ENCODE results near the gene ASTL.

The ASTL gene

GRCh38 chr2:96130483-96130882 is 7.8 kb downstream of the ASTL start:
- no peak for DNase-seq (ENCODE audit: low read depth)

- DNase-seq (ENCODE audit: low read depth), result no peak
Measured at GRCh38 chr2:96129528-96130120, 8.7 kb downstream of the ASTL start.

DNA sequence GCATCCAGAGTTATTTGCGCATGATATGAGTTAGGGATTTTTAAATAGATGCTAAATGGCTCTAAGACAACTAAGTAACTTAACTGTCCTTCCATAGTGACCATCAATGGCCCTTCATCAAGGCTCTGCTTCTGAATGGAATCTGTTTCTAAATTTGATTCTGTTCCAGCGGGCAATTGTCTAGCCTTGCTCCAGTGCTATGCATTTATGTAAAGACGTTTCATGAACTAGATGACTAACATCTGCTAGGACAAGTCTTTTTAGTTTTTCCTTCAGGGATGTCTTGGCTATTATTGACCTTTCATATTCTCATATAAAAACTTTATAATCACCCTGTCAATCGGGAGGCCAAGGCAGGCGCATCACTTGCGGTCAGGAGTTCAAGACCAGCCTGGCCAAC is 9.8 kb downstream of the ASTL start:
- no peak for DNase-seq (ENCODE audit: low read depth)

DNA sequence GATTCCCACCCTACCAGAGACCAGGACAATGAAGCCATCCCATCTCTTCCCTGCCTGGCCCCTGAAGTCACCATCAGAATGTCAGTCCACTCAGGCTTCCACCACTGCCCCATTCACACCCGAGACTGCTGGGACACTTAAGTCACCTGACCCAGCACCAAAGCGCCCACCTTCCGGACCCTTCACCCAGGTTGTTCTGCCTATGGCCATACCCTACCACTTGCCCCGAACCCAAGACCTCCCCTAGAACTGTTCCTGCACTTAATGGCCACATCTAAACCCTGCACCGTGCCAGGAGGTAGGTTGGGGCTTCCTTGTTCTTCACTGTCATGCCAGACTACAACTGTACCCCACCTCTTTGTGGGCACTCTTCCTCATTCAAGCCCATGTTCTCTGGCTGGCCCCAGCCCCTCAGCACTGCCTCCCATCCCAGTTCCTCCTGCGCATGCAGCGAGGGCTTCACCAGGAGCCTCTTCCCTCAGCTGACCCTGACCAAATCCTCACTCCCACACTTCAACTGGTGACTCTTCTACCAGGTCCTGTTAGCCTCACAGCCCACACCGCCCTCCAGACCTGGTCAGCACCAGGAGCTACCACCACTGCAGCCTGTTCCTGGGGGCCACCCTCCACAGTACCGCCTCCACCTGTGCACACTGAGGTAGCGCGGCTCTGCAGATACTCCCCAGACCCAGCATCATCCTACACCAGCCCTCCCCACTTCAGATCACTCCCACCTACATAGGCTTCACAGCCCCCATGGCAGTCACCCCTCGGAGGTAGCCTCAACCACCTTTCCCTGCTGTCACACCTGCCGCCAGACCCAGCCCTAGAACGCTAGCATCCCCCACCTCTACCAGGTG is 13.7 kb downstream of the ASTL start:
- DNase-seq (ENCODE audit: low read depth), result no peak

- no peak for DNase-seq (ENCODE audit: low read depth)
Measured at GRCh38 chr2:96123936-96124335, 14.4 kb downstream of the ASTL start.

DNA sequence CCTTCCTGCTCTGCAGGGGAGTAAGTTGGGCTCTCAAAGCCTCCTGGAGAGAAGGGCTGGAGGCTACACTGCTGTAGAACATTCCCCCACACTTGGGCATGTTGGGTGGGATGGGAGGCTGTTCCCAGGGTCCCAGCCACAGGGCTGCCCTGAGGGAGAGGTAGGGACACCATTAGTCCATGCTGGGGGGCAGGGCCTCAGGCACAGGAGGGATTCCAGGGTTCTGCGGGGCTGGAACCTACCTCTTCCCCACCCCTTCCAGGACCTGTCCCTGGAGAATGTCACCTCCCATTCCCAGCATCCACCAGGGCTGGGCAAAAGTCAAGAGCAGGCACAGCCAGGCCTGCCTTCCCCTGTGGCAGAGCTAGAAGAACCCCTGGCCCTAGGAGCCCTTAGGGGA is 15.0 kb downstream of the ASTL start:
- no peak for DNase-seq (ENCODE audit: low read depth)

DNA sequence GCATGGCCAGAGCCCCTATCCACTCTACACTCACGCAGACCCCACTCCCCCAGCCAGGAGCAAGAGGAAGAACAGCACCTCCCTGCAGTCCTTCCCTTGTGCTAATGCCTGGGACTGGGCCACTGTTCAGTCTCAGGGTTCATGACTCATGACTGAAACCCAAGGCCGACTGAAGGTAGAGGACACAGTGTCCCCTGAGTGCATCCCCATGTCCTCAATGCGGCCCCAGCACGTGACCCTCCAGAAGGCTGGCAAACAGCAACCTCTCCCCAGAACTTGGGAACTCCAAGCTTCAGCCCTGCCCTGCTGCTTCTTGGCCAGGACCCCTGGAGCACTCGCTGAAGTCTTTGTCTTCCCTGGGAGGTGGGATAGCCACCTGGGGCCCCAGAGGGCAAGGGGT is 15.9 kb downstream of the ASTL start:
- no peak for DNase-seq (ENCODE audit: low read depth)

GRCh38 chr2:96121414-96121813 is 16.9 kb downstream of the ASTL start:
- no peak for DNase-seq (ENCODE audit: low read depth)

DNA sequence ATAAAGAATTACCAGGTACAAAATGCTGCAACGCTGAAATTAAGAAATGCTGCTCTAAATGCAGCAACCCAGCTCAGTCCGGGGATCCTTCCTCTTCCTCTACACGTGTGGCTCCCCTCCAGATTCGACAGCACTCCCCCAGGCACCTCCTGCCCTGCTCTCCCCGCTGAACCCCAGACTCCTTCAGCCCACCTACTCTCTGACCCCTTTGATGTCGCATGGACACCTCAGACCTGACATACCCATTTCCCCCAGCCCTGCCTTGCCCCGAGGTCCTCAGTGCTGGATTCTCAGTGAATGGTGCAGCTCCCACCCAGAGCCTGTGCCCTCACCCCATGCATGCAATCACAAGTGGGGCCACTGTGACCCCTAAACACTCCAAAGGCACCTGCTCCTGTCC is 17.3 kb downstream of the ASTL start:
- DNase-seq (ENCODE audit: low read depth), result no peak

DNA sequence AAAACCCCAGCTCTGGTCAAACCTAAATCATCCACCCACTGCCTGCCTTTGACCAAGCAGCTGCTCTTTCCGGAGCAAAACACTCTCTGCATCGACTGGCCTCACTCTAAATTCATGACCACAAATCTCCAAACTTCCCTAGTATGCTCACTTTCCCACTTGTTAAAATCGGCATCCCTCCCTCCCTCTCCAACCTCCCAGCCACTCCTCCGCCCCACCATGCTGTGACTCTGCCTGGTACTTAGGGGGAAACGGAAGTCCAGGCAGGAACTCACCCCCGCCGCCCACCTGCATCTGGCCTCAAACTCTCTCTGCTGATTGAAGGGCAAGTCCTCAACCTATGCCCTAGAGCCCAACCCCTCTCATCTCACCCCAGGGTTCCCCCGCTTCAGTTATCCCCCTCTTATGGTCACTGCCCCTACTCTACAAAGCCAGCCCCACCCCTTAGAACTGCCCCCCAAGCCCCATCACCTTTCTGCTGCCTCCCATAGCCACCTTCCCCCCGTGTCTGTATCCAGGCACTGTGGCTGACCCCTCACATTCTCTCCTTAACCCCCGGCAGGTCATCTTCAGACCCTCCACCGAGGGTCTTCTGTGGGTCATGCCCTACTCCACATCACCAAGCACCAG is 18.1 kb downstream of the ASTL start:
- no peak for DNase-seq (ENCODE audit: low read depth)

GRCh38 chr2:96119389-96119751 is 18.9 kb downstream of the ASTL start:
- DNase-seq (ENCODE audit: low read depth), result no peak

GRCh38 chr2:96118698-96119388 is 19.5 kb downstream of the ASTL start:
- no peak for DNase-seq (ENCODE audit: low read depth)

DNA sequence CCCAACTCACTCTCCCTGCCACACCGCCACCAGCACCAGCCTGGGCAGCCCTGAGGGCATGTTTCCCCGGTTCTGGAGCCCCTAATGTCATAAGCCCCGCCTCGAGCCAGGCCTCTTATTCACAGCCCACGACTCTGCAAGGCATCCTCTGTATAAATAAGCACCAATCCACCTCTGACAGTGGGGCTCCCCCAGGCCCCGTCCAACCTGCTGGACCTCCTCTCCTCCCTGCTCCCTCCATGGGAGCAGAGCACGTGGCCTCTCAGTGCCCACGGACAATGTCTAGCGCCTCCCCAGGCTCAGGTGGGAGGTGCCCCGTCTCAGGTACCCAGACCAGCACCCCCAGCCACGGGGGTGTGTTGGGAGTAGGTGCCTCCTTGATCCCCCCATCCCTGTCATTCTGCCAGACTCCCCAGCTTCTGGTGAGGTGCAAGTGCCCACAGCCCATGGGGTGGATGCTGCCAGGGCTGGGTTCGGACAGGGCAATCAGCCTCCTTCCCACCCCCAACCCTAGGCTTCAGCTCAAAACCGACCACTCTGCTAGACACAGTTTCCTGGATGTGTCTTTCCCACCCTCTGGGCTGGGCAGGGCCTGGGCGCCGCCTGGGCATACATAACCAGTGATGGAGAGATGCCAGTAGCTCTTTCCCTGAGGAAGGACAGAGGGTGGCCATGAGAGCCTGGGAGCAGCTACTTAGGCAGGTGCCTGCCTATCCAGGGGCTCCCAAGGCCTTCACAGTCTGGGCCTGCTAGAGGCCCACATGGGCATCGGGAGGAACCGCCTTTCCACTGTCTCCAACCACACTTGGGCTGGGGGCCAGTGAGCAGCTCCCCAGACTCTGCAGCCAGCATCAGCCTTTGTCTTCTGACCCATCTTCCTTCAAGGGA is 20.4 kb downstream of the ASTL start:
- DNase-seq (ENCODE audit: low read depth), result no peak

DNA sequence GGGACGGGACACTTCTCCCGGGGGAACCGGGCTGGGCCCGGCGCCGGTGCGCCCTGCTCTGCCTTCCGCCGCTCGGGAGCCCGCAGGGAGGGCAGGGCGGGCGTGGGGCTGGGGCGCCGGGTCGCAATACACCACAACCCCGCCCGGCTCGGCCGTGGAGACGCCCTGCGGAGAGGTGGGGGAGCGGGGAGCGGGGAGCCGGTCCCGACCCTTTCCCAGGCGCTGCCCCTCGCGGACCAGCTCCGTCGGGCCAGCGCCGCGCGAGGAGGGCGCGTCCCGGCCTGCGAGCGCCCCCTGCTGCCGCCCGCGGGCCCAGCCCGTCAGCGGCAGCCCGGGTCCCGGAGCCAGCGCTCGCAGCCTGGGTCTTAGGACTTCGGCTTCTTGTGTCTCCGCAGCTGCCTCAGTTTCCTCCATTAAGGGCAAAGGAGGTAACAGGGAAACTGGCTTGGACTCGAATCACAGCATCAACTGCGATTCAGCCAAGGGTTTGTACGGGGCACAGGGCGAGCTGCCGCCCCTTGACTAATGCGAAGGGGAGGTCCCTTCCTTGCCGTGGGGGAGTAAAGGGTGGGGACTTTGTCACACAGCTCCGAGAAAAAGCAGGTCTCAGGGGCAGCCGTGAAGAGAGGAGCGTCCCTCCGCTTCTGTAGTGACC is 21.3 kb downstream of the ASTL start:
- DNase-seq (ENCODE audit: low read depth), result no peak

DNA sequence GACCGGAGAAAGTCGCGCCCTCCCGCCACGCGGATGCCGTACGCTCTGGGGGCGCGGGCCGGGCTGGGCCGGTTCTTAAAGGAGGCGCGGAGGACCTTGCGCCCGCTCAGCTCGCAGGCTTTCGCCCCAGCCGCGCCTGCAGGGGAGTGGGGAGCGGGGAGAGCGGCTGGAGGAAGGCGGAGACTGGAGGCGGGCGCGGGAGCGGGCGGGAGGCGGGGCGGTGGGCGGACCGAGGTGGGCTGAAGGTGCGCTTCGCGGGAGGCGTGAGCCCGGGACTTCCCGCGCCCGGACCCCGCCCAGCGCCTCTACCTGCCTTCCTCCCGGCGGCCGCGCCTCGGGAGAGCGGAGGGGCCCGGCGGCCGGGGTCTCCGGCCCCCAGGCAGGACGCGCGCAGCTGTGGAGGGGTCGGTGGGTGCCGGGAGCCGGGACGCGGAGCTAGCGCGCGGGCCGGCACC is 21.9 kb downstream of the ASTL start, which contains the start of gene ADRA2B:
Gene ADRA2B, minus strand, starts transcription at position 148 of the 455 bp plus-strand sequence. CDS start 422 bp downstream, outside the sequence.
- peak; percentile 67 for DNase-seq (ENCODE audit: low read depth)

GRCh38 chr2:96115631-96116423 is 22.5 kb downstream of the ASTL start:
- no peak for DNase-seq (ENCODE audit: low read depth)

GRCh38 chr2:96114903-96115581 is 23.3 kb downstream of the ASTL start:
- no peak for DNase-seq (ENCODE audit: low read depth)

GRCh38 chr2:96114546-96114902 is 23.8 kb downstream of the ASTL start:
- no peak for DNase-seq (ENCODE audit: low read depth)

DNA sequence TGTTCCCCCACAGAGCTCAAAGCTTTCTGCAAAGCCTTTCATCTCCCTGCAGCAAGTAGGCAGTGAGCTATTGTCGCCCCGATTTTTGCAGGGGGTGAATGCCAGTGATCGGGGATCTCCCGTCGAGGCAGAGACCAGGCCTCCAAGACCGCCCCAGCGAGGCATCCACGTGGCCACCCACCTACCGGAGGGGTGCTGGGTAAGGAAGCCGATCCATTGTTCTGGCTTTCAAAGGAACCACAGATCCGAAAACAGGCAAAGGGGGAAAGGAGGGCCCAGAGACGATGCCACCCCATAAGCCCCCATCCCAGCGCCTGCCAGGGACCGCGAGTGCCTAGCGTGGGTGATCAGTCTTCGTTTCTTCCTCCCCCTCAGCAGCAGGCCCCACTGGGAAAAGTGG is 24.4 kb downstream of the ASTL start:
- no peak for DNase-seq (ENCODE audit: low read depth)

DNA sequence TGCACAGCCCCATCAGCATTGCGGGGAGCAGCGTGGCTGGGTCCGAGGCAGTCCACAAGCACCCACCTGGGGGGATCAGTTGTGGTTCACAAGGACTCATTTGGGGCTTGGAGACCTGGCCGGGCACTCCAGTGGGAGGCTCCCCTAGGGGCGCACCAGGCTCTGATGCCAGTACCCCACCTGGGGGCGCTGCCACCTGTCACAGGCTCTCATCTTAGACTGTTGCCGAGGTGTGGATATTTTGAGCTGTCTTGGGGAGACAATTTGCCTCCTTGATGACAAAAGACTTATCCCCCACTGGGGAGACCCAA is 25.0 kb downstream of the ASTL start:
- DNase-seq (ENCODE audit: low read depth), result no peak
